Measurements from ENCODE around the gene PIK3AP1.

DNA sequence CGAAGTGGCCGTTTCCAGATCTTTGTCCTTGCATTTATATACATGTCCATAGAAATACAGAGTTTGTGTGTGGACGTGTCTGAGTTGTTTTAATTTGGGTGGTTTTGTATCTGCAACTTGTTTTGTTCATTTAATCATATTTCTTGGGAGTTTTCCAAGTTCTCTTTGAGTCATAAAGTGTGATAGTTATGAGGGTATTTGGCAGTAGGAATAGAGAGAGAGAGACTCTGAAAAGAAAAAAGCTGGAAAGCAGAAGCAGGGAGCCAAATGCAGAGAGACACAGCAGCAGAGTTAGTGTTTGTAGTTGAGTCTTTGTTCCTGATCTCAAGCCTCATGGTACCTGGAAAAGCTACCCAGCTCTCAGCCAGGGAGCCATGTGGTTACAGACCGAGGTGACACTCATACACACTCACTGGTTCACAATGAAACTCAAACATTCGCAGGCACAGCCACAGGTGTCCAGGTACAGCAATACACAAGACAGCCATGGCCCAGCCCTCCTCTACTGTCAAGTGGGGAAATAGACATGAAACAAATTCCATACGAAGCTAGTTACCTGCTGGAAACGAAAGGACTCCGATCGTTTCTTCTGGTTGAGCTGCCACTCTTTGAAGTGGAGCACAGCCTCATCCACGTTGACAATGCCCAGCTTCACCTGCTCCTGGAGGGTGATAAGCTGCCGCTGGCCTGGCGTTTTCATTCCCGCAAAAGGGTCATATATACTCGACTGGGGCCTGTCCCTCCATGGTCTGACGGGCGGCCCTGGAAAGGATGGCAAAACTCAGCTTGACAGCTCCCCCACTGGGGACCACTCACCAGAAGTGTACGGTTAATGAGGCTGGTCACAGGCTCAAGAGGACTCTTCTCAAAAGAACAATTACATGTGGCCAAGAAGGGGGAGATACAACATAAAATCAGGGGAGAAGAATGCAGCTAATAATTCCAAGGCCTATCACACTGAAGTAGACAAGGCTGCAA lies 100.2 kb downstream of the PIK3AP1 start:
- TF ChIP-seq, protein P1, sequence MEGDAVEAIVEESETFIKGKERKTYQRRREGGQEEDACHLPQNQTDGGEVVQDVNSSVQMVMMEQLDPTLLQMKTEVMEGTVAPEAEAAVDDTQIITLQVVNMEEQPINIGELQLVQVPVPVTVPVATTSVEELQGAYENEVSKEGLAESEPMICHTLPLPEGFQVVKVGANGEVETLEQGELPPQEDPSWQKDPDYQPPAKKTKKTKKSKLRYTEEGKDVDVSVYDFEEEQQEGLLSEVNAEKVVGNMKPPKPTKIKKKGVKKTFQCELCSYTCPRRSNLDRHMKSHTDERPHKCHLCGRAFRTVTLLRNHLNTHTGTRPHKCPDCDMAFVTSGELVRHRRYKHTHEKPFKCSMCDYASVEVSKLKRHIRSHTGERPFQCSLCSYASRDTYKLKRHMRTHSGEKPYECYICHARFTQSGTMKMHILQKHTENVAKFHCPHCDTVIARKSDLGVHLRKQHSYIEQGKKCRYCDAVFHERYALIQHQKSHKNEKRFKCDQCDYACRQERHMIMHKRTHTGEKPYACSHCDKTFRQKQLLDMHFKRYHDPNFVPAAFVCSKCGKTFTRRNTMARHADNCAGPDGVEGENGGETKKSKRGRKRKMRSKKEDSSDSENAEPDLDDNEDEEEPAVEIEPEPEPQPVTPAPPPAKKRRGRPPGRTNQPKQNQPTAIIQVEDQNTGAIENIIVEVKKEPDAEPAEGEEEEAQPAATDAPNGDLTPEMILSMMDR (IDR thresholded peaks at IDR 0.05; ENCODE audit: low read length): no peak
- TF ChIP-seq EZH2 (IDR thresholded peaks at IDR 0.05; ENCODE audit: borderline replicate concordance, low read length): no peak
